Mucosa of gallbladder (tissue), 1 donor: ENCODE data around the gene CHPF. TPM values are rescaled to one million over a fixed set of nuclear protein-coding genes. Genes with fewer than 3 reads are reported as not detected.

ENCODE experiments used
- DNase-seq: peaks from one replicate; pipeline ENCODE4 v3.0.0-alpha.2; 2020; ENCODE audit warnings: low spot score
- total RNA-seq: library from RNA; stranded (reverse); gene quantifications from one replicate; pipeline ENCODE4 v1.2.1, GENCODE V29; 2021
- donor health status: DM: no; HTN: no; CAD: no.

The CHPF gene
- total RNA-seq, 1 donor from 2014 or later, result 103 TPM

DNA sequence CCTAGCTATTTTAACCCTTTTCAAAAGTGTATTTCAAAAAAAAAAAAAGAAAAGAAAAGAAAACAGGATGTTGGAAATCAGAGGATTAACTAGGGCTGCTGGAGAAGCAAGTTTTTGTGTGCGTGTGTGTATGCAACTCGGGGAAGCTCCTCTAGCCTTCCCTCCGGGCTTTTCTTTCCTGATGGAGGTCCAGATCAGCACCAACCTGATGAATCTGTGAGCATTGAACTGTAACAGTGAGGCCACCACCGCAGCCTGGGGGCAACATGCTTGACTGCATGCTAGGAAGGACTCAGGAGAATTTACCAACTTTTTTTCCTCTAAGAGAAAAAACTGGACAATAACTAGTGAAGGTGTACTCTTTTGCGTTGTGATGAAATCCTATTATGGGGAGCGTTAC, 25.4 kb upstream of the CHPF start:
- DNase-seq, result no peak

DNA sequence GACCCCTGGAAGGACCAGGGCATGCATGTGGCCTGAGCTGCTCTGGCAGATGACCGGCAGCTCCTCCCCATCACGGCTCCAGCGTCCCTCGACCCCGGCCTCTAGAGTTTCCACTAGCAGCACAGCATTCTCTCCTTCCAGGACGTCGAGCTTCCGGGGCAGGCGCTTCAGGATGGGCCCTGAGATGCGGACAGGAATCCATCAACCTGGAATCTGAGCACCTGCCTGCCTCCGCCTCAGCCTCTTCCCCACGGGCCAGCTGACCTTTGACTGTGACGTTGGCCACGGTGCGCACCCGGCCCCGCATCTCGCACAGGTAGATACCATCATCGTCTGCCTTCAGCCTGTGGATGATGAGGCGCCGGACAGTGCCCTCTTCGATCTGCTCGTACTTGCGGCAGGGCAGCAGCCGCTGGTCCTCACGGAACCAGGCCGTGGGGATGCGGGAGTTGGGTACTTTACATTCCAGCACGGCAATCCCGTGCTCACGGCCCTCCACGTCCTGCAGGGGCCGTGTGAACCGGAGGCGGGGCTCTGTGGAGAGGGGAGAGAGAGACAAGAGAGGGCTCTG, 24.3 kb upstream of the CHPF start:
- no peak for DNase-seq

GRCh38 chr2:219567131-219567530, 23.5 kb upstream of the CHPF start:
- DNase-seq, result no peak

DNA sequence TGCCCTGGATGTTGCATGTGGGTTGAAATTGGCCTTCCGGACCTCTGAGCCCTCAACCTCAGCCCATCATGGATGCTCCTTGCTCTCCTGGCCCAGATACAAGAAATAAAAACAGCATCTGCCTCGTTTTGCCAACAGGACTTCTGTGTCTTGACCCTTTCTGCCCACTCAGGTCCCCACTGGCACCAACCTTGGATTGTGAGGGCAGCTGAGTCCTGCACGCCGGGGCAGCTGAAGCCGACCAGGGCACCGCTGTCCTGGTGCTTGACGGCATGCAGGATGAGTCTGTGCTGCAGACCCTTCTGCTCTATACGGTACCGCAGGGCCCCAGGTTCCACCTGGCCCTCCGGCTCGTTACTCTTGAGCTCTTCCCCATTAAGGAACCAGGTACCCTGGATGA, 23.0 kb upstream of the CHPF start:
- no peak for DNase-seq

DNA sequence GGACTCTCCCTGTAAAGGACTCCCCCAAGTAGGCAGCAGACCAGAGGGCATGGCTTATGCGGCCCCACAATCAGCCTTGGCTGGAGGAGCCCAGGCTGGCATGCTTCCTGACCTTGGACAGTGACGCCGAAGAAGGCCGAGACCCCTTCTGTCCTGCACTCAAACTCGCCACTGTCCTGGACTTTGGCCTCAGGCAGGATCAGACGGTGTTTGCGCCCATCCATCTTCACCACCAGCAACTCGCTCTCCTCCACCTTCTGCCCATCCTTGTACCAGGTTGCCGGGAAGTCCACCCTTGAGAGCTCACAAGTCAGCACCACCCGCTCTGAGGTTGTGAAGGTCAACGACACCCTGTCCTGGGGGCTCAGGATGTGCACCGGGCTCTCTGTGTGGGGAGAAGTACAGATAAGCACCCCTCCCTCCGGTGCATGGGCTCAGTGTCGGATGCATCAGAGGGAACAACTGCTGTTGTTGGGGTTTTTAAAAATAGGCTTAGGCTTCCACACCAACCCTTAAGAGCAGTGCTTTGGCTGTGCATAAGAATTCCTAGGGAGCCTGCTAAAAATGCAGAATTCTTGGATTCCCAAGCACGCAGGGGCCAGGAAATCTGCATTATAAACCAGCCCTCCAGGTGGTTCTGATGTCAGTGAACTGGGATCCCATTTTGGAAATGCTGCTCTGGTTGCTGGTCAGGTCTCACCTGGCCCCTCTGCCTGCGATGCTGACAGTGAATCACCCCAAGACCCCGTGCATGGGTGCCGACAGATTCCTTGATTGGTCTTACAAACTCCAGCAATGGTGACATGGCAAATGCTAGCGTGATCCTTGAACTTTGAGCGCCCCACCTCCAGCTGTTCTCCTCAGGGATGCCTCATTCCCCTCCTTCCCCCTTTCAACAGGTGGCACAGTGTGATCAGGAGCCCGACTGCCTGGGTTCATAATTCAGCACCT, 21.8 kb upstream of the CHPF start:
- no peak for DNase-seq

DNA sequence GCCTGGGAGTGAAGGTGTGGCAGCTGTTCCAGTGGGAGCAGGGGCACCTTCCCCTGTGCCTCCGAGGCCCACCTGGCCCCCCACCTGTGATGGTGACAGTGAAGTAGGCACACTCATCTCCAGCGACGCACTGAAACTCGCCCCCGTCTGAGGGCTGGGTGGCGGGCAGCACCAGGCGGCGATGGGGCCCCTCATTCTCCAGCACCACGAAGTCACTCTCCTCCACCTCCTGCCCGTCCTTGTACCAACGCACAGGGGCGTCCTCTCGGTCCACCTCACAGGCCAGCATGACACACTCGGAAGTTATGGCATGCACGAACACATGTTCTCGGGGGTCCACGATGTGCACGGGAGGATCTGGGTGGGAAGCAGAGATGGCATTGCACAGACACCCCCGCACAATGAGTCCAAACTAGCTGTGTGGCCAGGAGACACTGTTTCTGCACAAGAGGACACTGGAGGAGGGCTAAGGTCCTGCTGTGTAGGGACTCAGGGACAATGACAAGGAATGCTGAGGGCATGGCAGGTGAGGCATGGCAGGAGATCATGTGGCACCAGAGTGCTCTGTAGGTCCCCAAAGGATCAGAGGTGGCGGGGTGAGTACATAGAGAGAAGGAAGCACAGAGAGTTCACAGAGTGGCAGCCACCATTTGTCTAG, 19.8 kb upstream of the CHPF start:
- DNase-seq, result no peak

GRCh38 chr2:219562049-219563020, 18.7 kb upstream of the CHPF start:
- DNase-seq, result no peak

DNA sequence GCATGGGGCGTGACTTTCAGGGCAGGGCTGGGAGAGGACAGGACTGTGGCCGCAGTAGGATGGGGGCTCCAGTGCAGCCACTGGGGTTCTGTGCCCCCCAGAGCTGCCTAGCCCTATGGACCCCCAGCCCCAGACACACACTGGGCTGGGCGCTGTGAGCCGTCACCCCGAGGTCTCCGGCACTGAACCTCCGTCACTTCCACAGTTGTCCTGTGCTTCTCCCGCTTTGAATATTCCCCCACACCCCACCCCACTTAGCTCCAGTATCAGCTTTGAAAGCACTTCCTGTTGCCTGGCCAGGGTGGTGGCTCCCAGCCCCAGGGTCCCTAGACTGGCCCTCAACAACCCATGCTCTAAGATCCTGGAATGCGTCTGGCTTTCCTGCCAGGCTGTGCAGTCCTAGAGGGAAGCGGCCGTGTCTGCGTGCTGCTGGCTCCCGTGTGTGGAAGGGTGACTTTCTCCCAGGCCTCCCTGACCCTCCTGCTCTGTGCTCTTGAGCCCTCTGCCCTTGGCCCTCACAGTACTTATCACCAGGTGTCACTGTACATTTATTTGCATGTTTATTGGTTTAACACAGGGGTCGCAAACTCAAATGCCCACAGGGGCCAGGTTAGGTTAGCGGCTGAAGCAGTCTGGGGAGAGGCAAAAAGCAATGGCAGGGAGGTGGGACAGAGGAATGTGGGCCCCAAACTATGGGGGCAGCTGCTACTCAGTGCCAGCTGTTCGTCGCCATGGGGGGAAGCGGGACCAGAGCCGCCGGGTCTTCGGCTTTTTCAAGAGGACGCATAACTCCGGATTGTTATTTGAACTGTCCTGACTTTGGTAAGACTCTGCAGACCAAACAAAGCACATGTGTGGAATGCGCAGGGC, 17.8 kb upstream of the CHPF start:
- DNase-seq, result no peak

- DNase-seq, result no peak
Observed at GRCh38 chr2:219560893-219561178, 17.2 kb upstream of the CHPF start.

DNA sequence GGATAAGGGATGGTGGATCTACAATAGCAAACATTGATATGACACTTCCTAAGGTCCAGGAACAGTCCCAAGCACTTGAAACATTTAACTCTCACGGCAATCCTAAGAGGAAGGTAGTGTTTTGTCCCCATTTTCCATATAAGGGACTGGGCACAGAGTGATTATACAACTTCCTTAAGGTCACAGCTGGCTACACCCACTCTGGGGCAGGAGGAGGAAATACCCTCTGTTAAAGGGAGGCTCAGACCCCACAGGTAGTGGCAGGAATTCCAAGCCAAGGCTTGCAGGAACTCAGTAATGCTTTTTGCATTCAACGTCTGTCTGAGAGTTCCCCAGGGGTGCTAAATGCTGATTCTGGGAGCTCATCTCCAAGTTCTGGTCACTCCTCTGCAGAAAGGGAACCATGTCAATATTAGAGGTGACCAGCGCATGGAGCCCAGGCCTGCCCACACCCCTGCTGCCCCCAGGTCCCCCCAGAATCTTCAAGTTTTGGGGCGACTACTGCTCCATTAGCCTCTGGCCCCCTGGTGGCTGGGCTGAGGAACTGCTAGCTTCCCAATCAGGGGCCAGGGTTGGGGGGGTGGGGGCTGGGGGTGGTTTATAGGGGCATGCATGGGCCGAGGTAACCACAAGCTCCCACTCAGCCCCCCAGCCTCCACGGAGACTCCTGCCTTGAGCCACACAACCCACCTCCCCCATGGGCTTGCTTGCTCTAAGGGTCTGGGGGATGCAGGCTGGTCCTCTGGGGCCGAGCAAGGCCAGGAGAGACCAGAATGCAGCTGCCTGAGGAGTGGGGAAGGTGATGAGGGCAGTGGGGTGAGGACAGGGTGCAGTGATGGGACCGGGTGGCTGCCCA, 16.7 kb upstream of the CHPF start:
- DNase-seq, result no peak

- DNase-seq, result no peak
Observed at GRCh38 chr2:219559156-219559915, 15.7 kb upstream of the CHPF start.

GRCh38 chr2:219557791-219558785, 14.5 kb upstream of the CHPF start:
- no peak for DNase-seq

GRCh38 chr2:219557320-219557719, 13.7 kb upstream of the CHPF start:
- no peak for DNase-seq

DNA sequence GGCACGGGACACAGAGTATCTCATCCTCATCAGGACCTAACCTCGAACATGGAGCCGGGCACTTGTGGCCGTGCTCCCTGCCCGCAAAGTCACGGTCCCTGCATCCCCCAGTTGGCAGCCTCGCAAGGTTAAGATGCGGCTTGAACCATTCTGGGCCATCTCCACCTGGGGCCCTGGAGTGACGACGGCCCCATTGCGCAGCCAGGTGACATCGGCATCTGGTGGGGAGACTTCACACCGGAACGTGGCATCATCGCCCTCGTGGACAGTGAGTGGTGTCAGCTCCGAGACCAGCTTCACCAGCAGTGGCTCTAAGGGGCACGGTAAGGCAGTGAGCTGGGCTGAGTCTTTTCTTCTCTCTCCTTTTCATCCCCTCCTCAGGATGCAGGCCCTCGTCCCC, 12.8 kb upstream of the CHPF start:
- DNase-seq, result no peak

- no peak for DNase-seq
Observed at GRCh38 chr2:219555956-219556355, 12.3 kb upstream of the CHPF start.

DNA sequence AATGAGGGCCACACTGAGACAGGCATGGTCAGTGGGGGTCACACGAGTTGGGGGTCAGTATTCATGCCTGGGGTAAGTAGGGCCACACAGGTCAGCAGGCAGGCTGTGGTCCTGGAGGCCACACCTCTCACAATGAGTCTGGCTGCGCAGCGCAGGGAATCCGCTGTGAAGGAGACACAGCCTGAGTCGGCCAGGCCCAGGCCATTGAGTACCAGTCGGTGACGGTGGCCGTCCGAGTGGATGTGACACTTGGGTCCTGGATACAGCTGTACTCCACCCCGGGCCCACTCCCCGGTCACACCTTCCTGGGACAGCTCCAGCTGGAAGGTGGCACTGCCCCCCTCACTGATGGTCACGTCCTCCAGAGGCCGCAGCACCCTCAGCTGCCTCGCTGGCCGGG, 10.7 kb upstream of the CHPF start:
- DNase-seq, result no peak

DNA sequence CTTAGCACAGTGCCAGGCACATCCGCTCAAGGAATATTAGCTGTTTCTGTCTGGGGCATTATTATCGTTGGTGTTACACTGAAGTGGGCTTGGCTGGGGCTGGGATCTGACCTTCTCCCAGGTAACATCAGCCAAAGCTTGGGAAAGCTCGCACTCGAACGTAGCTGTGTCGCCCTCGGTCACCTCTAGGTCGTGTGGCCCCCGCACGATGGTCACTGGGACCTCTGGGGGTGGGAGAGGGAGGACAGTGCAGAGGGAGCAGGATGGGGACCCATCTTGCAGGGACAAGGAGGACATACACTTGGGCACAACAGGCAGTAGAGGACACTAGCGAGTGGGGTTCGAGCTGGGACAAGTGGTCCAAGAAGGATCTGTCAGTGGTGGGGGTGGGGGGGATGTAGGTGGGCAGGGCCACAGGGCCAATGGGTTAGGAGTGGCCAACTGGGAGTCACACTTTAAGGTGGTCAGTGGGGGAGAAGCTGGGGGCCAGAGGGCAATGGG, 9.9 kb upstream of the CHPF start:
- no peak for DNase-seq

GRCh38 chr2:219553168-219553417, 9.5 kb upstream of the CHPF start:
- DNase-seq, result no peak
